ENCODE results near the gene FAM240B. TPM values are rescaled to one million over a fixed set of nuclear protein-coding genes. Genes with fewer than 3 reads are reported as not detected.
A peak's percentile ranks its signal among the peaks of the same experiment; 100 is the strongest.

The FAM240B gene
- total RNA-seq, 4 donors from 2014 or later, result not detected

DNA sequence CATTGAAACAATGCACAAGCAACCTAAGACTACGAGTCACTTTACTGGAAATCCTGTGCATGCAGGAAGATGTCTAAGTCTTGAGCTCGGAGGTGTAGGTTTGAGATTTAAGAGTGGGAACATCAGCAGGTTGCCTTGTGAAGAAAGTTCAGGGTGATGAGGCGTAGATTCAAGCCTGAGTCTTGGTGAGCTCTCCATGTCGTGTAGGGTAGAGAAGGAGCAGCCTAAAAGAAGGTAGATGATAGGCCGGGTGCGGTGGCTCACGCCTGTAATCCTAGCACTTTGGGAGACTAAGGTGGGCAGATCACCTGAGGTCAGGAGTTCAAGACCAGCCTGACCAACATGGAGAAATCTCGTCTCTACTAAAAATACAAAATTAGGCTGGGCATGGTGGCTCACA, 69.4 kb downstream of the FAM240B start:
- H3K27ac ChIP-seq (replicated peaks in 1 of 4), result no peak overlapping the region
- H3K4me3 ChIP-seq, result no peak overlapping the region
- DNase-seq (ENCODE audit: extremely low spot score), result peak; percentile 75
- H3K36me3 ChIP-seq, result no peaks in the 10 kb centered on the region
- H3K4me1 ChIP-seq, result no peaks in the 10 kb centered on the region
- H3K9me3 ChIP-seq, result no peaks in the 10 kb centered on the region
- WGBS, result 97% methylated on average over 8 of the region's 8 CpGs
- H3K27me3 ChIP-seq, result peaks cover 0 to 5% (median 0%) of the 10 kb centered on the region in 4 donors
- no peak for TF ChIP-seq POLR2A (IDR thresholded peaks at IDR 0.05; ENCODE audit: low read depth)
- TF ChIP-seq, protein P1, sequence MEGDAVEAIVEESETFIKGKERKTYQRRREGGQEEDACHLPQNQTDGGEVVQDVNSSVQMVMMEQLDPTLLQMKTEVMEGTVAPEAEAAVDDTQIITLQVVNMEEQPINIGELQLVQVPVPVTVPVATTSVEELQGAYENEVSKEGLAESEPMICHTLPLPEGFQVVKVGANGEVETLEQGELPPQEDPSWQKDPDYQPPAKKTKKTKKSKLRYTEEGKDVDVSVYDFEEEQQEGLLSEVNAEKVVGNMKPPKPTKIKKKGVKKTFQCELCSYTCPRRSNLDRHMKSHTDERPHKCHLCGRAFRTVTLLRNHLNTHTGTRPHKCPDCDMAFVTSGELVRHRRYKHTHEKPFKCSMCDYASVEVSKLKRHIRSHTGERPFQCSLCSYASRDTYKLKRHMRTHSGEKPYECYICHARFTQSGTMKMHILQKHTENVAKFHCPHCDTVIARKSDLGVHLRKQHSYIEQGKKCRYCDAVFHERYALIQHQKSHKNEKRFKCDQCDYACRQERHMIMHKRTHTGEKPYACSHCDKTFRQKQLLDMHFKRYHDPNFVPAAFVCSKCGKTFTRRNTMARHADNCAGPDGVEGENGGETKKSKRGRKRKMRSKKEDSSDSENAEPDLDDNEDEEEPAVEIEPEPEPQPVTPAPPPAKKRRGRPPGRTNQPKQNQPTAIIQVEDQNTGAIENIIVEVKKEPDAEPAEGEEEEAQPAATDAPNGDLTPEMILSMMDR (IDR thresholded peaks at IDR 0.05), result no peak
- TF ChIP-seq POLR2AphosphoS5 (IDR thresholded peaks at IDR 0.05), result no peak
- no peak for TF ChIP-seq EP300 (IDR thresholded peaks at IDR 0.05)
- intact Hi-C loops (cut with DNase I), result no loop called here

DNA sequence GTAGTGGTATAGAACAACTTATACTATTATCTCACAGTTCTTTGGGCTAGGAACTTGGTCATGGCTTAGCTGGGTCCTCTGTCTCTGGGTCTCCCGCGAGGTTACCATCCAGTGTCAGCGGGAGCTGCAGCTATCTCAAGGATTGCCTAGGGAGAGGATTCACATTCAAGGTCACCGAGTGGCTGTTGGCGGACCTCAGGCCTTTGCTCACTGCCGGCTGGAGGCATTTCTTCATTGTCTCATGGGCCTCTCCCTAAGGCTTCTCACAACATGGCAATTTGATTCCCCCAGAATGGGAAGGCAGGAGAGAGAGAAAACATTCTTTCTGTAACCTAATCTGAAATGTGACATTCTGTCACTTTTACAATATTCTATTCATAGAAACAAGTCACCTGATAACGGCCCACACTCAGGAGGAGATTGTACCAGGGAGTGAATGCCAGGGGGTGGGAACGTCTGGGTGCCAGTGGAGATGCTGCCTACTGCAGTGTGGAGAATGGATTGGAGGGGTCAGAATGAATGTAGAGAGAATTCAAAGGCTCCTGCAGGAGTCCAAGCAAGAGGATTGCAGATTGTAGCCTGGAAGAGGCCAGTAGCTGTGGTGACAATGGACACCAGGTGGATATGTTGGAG, 70.1 kb downstream of the FAM240B start:
- Histone ChIP-seq H3K27me3 (peaks cover 0 to 2% (median 0%) of the 10 kb centered on the region in 4 donors), H3K4me1 (no peaks in the 10 kb centered on the region), H3K4me3 (no peak overlapping the region), H3K27ac (replicated peaks in 1 of 4) (no peak overlapping the region), H3K9me3 (no peaks in the 10 kb centered on the region), H3K36me3 (no peaks in the 10 kb centered on the region)
- WGBS, result 87% methylated on average over 8 of the region's 8 CpGs
- intact Hi-C loops (cut with DNase I), result no loop called here
- DNase-seq (ENCODE audit: extremely low spot score), result peak; percentile 89
- TF ChIP-seq POLR2A (IDR thresholded peaks at IDR 0.05; ENCODE audit: low read depth) (no peak), EP300 (IDR thresholded peaks at IDR 0.05) (no peak), POLR2AphosphoS5 (IDR thresholded peaks at IDR 0.05) (no peak)
- TF ChIP-seq, protein P1 (IDR thresholded peaks at IDR 0.05), result no peak

DNA sequence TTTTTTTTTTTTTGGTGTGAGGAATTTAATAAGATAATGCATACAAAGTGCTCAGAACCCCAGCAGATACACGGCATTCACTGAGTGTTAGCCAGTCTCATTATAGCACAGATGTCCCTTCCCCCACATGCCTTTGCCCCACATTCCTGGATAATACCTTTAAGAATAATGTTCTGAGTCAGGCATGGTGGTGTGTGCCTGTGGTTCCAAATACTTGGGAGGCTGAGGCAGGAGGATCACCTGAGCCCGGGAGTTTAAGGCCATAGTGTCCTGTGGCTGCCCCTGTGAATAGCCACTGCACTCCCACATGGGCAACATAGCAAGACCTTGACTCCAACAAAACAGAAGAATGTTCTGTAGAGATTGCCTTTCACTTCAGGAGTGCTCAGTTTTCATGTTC, 75.3 kb downstream of the FAM240B start:
- intact Hi-C loops (cut with DNase I), result no loop called here
- H3K4me1 ChIP-seq, result no peaks in the 10 kb centered on the region
- 31% methylated on average over 2 of the region's 2 CpGs for WGBS

More for the DNA sequence above, 75.3 kb downstream of the FAM240B start:
- peaks cover 0 to 13% (median 0%) of the 10 kb centered on the region in 4 donors for H3K27me3 ChIP-seq
- peak; percentile 53 for DNase-seq (ENCODE audit: extremely low spot score)
- no peaks in the 10 kb centered on the region for H3K36me3 ChIP-seq
- no peak overlapping the region for H3K4me3 ChIP-seq
- TF ChIP-seq EP300 (IDR thresholded peaks at IDR 0.05), result no peak
- H3K9me3 ChIP-seq, result no peaks in the 10 kb centered on the region
- no peak overlapping the region for H3K27ac ChIP-seq (replicated peaks in 1 of 4)

Small RNAs within 50 kb of the gene (small RNA-seq; reads per million reads assigned to genes)
- gene RNU6-765P, result 0 reads per million in 3 donors

Other genes with a start within 250 kb of the FAM240B start
- gene ANKRD18A, start 99.5 kb downstream of the FAM240B start, total RNA-seq, result under 1 TPM in 3 of 4 donors, not detected in 1; 0.11 to 0.58 (median 0.17) TPM